HG03354 (cell line): Measurements from ENCODE around the gene FNDC1.
A peak's percentile ranks its signal among the peaks of the same experiment; 100 is the strongest.
"Not testable (repeated sequence)": the region's sequence is repeated elsewhere in the genome, so short reads cannot be mapped to it uniquely, and the experiment has no call there.

Source experiments
- ATAC-seq: cut with Tn5 transposase; IDR thresholded peaks from one replicate; pipeline ENCODE4 v1.9.1; 2021; ENCODE audit warnings: mild to moderate bottlenecking; ENCODE audit not compliant: unreplicated experiment, poor library complexity, severe bottlenecking

Gene FNDC1

DNA sequence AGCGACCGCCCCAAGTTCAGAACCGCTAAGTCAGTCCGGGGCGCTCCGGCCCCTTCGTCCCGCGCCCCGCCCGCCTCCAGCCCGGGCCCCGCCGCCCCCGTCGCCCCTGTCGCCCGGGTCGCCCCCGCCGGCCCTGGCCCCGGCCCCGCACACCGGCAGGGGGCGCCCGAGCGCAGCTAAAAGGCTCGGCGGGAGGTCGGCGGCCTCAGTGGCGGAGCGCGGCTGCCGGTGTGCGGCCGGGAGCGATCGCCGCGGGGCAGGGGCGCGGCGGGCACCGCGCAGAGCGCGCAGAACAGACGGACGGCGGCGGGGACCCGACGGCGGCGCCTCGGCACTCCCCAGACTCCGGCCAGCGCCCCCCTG lies at the start of gene FNDC1:
FNDC1 (plus strand) TSS at position 208 of the 363 bp plus-strand sequence. CDS start 197 bp downstream, outside the sequence.
- peak; percentile 85 for ATAC-seq

GRCh38 chr6:159119791-159120190 lies 49.4 kb upstream of the FNDC1 start:
- no peak for ATAC-seq

DNA sequence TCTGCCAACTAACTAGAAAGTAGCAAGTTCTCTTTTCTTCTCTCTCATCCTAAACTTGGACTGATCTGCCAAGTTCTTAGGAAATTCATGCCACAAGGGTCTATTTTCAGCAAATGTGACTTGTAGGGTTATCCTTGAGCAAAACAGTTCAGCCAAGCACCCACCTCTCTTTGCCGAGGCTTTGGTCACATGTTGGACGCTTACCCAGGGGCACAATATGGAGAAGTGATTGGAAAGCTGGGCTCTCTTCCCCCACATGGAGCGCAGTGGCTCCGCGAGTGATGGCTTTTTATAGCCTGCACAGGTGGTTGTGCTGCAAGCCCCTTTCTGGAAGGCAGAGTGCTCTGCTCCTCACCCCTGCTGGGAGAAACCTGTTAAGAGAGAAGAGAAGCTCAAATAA lies 47.7 kb upstream of the FNDC1 start:
- no peak for ATAC-seq

DNA sequence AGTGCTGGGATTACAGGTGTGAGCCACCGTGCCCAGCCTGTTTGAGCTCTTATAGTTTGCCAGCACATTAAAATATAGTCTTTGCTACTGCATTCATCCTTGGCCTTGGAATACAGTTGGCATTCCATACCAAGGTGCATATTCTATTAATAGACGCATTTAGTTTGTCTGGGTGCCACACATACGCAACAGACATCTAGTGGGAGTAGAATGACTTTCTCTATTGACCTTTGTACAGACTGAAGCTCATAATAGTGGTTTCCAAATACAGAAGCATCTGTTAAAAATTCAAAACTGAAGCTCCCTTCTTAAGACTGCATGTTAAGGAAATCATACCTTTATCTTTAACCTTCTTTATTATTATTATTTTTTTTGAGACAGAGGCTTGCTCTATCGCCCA lies 46.7 kb upstream of the FNDC1 start:
- ATAC-seq, result no peak

- ATAC-seq, result not testable (repeated sequence)
Measured at GRCh38 chr6:159123831-159124230, 45.4 kb upstream of the FNDC1 start.

GRCh38 chr6:159125014-159125609 lies 44.1 kb upstream of the FNDC1 start:
- ATAC-seq, result no peak

DNA sequence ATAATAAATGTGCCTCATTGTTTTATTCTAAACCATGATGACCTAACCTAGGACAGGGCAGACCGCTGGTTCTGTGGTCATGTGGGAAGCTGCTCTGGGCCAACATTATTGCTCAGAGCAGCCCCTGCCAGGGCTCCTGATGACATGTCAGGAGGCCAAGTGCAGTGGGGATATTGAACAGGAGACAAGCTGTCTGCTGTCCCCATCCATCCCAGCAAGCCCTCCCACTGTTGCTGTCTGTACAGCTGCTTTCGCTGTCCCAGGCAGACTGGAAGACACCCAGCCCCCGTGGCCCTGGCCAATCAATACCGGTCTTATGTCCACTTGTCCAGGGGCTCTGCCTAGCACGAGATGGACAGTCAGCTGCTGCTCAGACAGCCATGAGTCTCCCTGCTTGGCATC lies 43.2 kb upstream of the FNDC1 start:
- ATAC-seq, result no peak

DNA sequence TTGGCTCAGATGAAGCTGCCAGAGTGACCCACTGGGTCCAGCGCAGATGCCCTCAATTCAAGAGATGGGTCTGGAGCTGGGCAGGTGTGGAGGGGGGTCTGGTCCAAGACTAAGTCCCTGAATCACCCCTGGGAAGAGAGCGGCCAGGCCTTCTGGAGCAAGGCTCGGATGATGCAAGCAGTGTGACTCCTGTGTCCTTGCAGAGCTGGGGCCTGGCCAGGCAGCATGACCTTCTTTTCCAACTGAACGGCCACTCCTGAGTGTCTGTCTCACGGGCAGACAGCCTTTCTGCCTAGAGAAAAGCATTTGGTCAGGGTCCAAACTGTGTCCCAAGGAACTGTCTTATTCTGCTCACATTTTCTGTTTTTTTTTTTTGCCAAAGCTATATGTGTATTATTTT lies 42.6 kb upstream of the FNDC1 start:
- ATAC-seq, result no peak

GRCh38 chr6:159127701-159128100 lies 41.5 kb upstream of the FNDC1 start:
- no peak for ATAC-seq

DNA sequence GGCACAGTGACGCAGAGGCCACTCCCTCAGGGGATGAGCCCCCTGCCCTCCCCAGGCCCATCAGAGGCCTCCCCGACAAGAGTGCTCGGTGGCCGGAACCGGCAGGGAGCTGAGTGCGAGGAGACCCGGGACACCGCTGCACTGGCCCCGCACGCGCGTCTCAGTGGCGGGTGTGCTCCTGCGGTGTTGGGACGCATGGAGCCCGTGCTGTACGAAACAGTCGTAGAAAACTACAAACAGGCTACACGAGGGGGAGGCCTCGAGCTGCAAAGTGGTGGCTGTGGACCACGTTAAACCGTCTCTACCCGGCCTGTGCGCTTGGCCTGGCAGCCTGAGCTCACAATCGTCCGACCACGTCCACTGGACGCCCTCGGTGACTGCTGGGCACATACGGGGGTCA lies 40.2 kb upstream of the FNDC1 start:
- no peak for ATAC-seq

- ATAC-seq, result no peak
Measured at GRCh38 chr6:159130846-159131245, 38.4 kb upstream of the FNDC1 start.

- no peak for ATAC-seq
Measured at GRCh38 chr6:159131709-159132108, 37.5 kb upstream of the FNDC1 start.

GRCh38 chr6:159132664-159133063 lies 36.5 kb upstream of the FNDC1 start:
- ATAC-seq, result no peak

DNA sequence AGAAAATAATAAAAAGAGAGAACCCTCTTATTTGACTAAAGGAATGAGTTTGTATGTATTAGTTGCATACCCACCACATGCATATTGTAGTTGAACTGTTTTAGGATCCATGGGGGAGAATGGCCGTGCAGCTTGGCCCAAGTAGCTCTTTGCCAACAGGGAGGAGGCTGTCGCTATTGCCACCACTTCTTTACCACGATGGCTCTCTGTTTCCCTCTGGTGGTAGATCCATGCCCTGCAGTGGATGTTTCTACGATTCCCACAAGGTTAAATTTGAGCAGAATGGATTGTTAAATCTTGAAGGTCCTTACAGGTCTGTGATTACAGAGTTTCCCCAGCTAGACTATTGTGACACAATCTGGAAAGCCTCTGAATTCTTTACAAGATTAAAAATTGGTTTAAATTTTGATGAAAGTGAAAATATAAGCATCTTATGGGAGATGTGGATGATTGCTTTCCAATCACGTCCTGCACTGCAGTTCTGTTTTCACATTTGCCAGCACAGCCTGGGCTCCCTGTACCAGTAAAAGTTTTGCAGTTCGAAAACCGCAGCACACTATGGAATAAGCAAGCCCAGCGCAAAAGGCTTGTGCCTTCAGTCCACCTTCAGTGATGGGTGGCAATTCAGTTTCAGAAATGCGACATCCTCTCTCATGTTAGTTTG lies 34.4 kb upstream of the FNDC1 start:
- ATAC-seq, result peak; percentile 81

DNA sequence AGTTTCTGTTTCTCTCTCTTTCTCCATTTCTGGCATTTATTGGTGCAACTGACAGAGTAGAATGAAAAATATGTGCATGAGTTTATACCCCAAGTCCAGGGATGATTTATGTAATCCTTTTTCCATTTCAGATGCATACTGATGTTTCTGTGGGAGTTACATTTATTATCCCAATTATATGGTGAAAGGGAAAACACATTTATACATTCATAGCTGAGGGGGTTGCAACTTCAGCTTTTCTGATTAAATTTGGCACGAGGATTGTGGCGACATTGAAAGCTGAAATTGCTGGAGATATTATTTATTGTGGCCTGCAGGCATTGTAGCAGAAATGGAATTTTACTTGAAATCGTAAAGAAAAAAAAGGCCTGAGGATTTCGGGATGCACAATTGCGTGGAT lies 31.5 kb upstream of the FNDC1 start:
- no peak for ATAC-seq

- ATAC-seq, result no peak
Measured at GRCh38 chr6:159142531-159142930, 26.7 kb upstream of the FNDC1 start.

GRCh38 chr6:159148641-159149040 lies 20.6 kb upstream of the FNDC1 start:
- no peak for ATAC-seq

- no peak for ATAC-seq
Measured at GRCh38 chr6:159149641-159150040, 19.6 kb upstream of the FNDC1 start.

DNA sequence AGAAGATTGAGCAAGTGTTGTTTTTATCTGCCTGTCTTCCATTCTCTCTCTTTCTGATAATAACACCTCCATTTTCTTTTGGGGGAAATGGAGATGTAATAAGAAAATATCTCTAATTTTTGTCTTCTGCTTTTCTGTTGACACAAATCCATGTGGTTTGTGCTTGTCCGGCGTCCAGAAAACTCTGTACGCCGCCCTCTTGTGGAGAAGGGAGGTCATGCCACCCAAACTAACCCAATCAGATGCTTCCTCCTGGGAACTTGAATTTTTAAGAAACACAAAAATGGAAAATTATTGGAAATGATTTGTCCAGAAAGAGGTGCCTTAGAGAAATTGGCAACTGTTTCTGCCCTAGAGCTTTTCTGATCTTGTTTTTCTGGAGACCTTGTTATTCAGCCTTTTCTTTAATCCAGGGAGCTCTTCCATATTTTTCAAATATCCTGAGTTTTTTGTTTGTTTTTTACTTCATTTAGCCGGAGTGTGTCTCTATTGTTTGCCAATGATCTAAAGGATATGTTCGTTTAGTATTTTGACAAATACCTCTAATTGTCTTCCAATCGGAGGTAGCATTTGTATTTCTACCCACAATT lies 17.8 kb upstream of the FNDC1 start:
- ATAC-seq, result peak; percentile 58

- ATAC-seq, result no peak
Measured at GRCh38 chr6:159152041-159152440, 17.2 kb upstream of the FNDC1 start.

DNA sequence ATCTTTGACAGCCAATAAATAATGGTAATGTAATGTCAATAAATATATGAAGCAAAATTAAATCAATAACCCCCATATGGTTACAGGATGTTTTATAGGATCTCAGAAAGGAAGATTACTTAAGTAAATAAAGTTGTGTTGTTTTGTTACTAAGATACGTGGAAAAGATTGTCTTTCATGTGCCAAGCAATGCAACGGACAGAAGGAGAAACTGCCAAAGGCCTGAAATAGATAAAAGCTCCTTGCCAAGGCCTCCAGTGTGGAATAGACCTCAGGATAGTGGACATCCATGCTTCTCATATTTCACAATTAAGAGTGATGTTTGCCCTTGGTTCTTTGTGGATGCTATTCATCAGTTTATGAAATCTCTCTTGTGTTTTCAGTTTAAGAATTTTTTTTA lies 16.4 kb upstream of the FNDC1 start:
- no peak for ATAC-seq
